Measurements from ENCODE around the gene FIG4. TPM values are rescaled to one million over a fixed set of nuclear protein-coding genes. Genes with fewer than 3 reads are reported as not detected.
"Not testable (repeated sequence)": the region's sequence is repeated elsewhere in the genome, so short reads cannot be mapped to it uniquely, and the experiment has no call there.

Gene FIG4
- total RNA-seq, 2 experiments from 2014 or later, result 13.8 to 14.5 TPM

- DNase-seq, result no peak
- no peak overlapping the region for H3K4me3 Mint-ChIP-seq
- H3K27ac Mint-ChIP-seq, result no peak overlapping the region
- peaks cover 5% of the 10 kb centered on the region for H3K27me3 Mint-ChIP-seq
- H3K9me3 Mint-ChIP-seq, result peaks cover 3% of the 10 kb centered on the region
- H3K4me1 Mint-ChIP-seq, result no peaks in the 10 kb centered on the region
- no peaks in the 10 kb centered on the region for H3K36me3 Mint-ChIP-seq
These were observed 173.0 kb downstream of the FIG4 start for GRCh38 chr6:109864050-109864449.

- Mint-ChIP-seq H3K4me1 (no peaks in the 10 kb centered on the region), H3K27ac (no peak overlapping the region), H3K36me3 (no peaks in the 10 kb centered on the region), H3K9me3 (peaks cover 3% of the 10 kb centered on the region), H3K4me3 (no peak overlapping the region), H3K27me3 (peaks cover 9% of the 10 kb centered on the region)
- DNase-seq, result no peak
These were observed 174.9 kb downstream of the FIG4 start for GRCh38 chr6:109865968-109866367.

- H3K36me3 Mint-ChIP-seq, result no peaks in the 10 kb centered on the region
These were observed 176.2 kb downstream of the FIG4 start for GRCh38 chr6:109867009-109867969.

GRCh38 chr6:109867970-109868358 is 176.9 kb downstream of the FIG4 start:
- H3K27ac Mint-ChIP-seq, result no peak overlapping the region
- no peaks in the 10 kb centered on the region for H3K9me3 Mint-ChIP-seq
- H3K4me3 Mint-ChIP-seq, result no peak overlapping the region
- no peak for DNase-seq
- peaks cover 9% of the 10 kb centered on the region for H3K27me3 Mint-ChIP-seq
- H3K36me3 Mint-ChIP-seq, result no peaks in the 10 kb centered on the region
- H3K4me1 Mint-ChIP-seq, result no peaks in the 10 kb centered on the region

More at GRCh38 chr6:109867009-109867969, 176.2 kb downstream of the FIG4 start:
- no peak overlapping the region for H3K4me3 Mint-ChIP-seq
- no peak overlapping the region for H3K27ac Mint-ChIP-seq
- H3K4me1 Mint-ChIP-seq, result no peaks in the 10 kb centered on the region
- H3K27me3 Mint-ChIP-seq, result peaks cover 9% of the 10 kb centered on the region
- no peaks in the 10 kb centered on the region for H3K9me3 Mint-ChIP-seq
- DNase-seq, result no peak

- H3K4me1 Mint-ChIP-seq, H3K27me3 Mint-ChIP-seq, H3K36me3 Mint-ChIP-seq, DNase-seq, H3K27ac Mint-ChIP-seq, H3K4me3 Mint-ChIP-seq, H3K9me3 Mint-ChIP-seq: not testable (repeated sequence)
These were observed 178.4 kb downstream of the FIG4 start for GRCh38 chr6:109869398-109870088.

DNA sequence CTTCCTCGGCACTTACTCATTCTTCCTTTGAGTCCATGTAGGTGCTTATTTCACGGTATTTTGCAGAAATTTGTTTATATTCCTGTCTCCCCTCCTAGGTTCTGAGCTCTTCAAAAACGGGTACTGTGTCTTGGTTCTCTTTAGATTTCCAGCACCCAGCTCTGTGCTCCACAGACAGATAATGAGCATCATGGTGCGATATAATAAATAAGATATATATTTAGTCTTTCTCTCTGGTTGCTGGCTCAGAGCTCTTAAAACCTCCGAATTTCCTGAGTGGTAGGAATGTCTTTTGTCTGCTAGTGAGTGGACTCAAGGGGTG is 179.0 kb downstream of the FIG4 start:
- Mint-ChIP-seq H3K27ac (no peak overlapping the region), H3K27me3 (peaks cover 9% of the 10 kb centered on the region), H3K9me3 (no peaks in the 10 kb centered on the region), H3K4me1 (no peaks in the 10 kb centered on the region), H3K4me3 (no peak overlapping the region), H3K36me3 (no peaks in the 10 kb centered on the region)
- DNase-seq, result no peak

GRCh38 chr6:109872549-109872948 is 181.5 kb downstream of the FIG4 start:
- Mint-ChIP-seq H3K36me3 (no peaks in the 10 kb centered on the region), H3K27ac (no peak overlapping the region), H3K27me3 (peaks cover 12% of the 10 kb centered on the region), H3K9me3 (no peaks in the 10 kb centered on the region), H3K4me3 (no peak overlapping the region), H3K4me1 (no peaks in the 10 kb centered on the region)
- DNase-seq, result no peak

GRCh38 chr6:109872968-109873545 is 182.0 kb downstream of the FIG4 start:
- no peaks in the 10 kb centered on the region for H3K36me3 Mint-ChIP-seq
- no peak for DNase-seq
- H3K27me3 Mint-ChIP-seq, result peaks cover 11% of the 10 kb centered on the region
- H3K27ac Mint-ChIP-seq, result no peak overlapping the region
- no peaks in the 10 kb centered on the region for H3K4me1 Mint-ChIP-seq
- no peak overlapping the region for H3K4me3 Mint-ChIP-seq
- H3K9me3 Mint-ChIP-seq, result no peaks in the 10 kb centered on the region

GRCh38 chr6:109874086-109874485 is 183.0 kb downstream of the FIG4 start:
- Mint-ChIP-seq H3K4me1 (no peaks in the 10 kb centered on the region), H3K4me3 (no peak overlapping the region), H3K9me3 (no peaks in the 10 kb centered on the region), H3K36me3 (no peaks in the 10 kb centered on the region), H3K27me3 (peaks cover 9% of the 10 kb centered on the region), H3K27ac (no peak overlapping the region)
- no peak for DNase-seq

DNA sequence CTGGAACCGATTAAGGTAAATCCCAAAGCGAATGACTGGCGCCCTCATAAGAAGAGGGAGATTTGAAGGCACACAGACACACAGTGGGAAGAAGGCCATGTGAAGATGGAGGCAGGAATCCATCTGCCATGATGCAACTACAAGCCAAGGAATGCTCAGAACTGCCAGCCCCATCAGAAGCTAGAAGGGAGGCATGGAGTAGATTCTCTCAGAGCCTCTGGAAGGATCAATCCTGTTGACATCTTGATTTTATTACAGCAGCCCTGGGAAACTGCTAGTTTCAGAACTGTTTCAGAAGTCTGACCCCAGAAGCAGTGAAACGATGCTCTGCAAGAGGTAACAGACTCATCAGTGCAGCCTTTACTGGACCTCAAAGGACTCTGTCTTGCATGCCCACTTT is 183.5 kb downstream of the FIG4 start:
- Mint-ChIP-seq H3K4me1 (no peaks in the 10 kb centered on the region), H3K27ac (no peak overlapping the region), H3K4me3 (no peak overlapping the region), H3K9me3 (no peaks in the 10 kb centered on the region), H3K36me3 (no peaks in the 10 kb centered on the region), H3K27me3 (peaks cover 11% of the 10 kb centered on the region)
- no peak for DNase-seq

Other genes starting within 250 kb of the FIG4 start
- gene MICAL1, start 235.5 kb upstream of the FIG4 start, total RNA-seq, result 10 to 100 TPM; 21.2 to 23.5 TPM
- gene ZBTB24, start 208.1 kb upstream of the FIG4 start, total RNA-seq, result 10 to 100 TPM; 16.1 to 16.5 TPM
- 1 to 10 TPM; 3.1 to 3.9 TPM for gene AK9, start 94 bp upstream of the FIG4 start, total RNA-seq

Data from activated naive CD8-positive, alpha-beta T cell treated with anti-CD3 and anti-CD28 coated beads for 36 hours (primary cell).